CMK (cell line): Measurements from ENCODE around the gene ARL2BP.
"Not testable (repeated sequence)": the region's sequence is repeated elsewhere in the genome, so short reads cannot be mapped to it uniquely, and the experiment has no call there.

ENCODE experiments used
- DNase-seq: peaks from one replicate; pipeline ENCODE4 v3.0.0-alpha.2; 2010; ENCODE audit warnings: low read depth

The ARL2BP gene

DNA sequence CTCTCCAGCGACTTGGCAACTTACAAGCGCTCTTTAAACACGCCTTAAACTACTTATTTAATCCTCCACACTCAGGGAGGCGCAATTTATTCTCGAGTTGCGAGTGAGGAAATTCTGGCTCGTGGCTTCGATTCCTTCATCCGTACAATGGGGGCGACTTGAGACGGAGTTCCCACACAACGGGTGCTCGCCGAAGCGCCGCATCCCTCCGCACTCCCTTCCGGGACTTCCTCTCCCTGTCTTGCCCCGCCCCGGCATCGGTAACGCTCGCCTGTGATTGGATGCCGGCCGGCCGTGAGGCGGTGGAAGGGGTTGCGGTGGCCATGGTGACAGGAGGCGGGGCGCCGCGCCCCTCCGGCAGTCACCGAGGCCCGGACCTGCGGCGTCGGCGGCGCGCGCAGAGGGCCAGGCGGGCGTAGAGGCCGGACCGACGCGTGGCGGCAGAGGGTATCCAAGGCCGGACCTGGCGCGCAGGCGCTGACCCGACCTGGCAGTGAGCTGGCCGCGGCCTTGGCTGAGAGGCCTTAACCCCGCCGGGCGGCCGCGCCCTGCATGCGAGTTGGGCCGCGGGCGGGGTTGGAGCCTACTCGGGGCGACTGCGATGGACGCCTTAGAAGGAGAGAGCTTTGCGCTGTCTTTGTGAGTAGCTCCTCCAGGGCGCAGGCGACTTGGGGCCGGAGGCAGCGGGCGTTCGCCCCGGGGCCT, at the start of gene ARL2BP:
TSS of gene ARL2BP (plus strand) at position 493 of the 705 bp plus-strand sequence. CDS start at position 602, 109 bp downstream.
- DNase-seq, result peak; percentile 95

DNA sequence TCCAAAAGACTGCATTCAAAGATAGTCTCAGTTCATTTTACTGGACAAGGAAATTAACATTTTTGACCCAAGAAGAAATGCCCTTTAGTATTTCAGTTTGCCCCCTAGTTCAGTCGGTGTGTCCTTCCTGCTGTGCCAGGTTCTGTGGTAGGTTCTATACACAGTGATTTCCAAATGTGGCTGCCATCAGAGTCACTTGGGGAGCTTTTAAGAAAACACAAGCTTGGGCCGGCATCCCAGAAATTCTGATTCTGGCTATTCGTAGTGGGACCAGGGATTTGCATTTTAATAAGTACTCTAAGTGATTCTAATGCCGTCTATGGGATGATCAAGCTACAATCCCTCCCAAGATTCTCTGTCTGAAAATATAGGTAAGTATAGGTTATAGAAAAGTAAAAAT, 48.8 kb upstream of the ARL2BP start:
- no peak for DNase-seq

DNA sequence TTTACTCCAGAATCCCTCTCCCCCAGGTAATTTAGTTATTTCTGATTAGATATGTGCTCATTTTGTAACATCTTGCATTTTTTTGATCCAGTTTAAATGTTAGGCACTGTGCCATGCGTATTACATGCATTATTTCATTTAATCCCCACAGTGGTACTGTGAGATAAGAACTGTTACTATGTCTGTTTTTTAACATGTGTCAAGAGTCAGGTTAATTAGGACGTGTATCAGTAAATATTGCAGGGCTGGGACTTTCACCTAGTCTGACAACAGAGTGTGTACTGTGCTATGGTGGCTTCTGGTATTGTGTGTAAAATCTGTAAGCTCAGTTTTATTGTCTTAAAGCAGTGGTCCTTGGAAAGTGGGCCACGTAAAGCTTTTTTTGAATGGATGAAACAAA, 48.3 kb upstream of the ARL2BP start:
- no peak for DNase-seq

DNA sequence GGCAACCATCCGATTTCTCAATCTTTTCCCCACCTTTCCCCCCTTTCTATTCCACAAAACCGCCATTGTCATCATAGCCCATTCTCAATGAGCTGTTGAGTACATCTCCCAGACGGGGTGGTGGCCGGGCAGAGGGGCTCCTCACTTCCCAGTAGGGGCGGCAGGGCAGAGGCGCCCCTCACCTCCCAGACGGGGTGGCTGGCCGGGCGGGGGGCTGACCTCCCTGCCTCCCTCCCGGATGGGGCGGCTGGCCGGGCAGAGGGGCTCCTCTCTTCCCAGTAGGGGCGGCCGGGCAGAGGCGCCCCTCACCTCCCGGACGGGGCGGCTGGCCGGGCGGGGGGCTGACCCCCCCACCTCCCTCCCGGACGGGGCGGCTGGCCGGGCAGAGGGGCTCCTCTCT, 44.7 kb upstream of the ARL2BP start:
- not testable (repeated sequence) for DNase-seq

DNA sequence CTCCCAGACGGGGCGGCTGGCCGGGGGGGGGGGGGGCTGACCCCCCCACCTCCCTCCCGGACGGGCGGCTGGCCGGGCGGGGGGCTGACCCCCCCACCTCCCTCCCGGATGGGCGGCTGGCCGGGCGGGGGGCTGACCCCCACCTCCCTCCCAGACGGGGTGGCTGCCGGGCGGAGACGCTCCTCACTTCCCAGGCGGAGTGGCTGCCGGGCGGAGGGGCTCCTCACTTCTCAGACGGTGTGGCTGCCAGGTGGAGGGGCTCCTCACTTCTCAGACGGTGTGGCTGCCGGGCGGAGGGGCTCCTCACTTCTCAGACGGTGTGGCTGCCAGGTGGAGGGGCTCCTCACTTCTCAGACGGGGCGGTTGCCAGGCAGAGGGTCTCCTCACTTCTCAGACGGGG, 44.1 kb upstream of the ARL2BP start:
- DNase-seq, result not testable (repeated sequence)

DNA sequence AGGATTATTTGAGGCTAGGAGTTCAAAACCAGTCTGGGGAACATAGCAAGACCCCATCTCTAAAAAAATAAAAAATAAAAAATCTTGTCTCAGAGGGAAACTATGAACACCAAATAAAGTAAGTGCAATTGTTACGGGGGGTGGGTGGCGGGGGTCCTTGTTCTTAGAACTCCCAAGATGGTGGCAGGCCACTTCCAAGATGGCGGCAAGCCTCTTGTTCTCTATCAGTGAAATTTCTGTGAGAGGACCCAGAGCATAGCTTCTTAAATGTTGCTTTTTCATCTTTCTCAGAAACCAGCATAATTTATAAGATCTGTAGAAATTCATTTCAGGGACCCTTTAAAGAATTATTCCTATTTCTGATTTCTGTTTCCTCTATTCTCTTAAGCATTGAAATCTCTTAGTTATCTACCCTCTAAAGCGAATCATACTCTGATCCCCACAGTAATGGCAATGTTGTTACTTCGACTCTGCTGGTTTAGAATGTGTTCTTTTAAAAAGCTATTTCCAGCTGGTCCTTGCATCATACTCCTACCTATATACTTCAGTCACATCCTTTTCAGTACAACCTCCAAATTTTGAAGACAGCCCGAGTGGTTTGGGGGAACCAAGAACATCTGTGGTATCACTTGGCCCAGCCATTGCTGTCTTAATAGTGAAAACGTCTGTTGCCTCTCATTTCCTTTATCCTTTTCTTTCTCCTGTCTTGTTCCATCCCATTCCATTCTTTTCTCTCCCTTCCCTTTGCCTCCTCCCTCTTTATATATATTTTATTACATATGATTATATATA, 42.8 kb upstream of the ARL2BP start:
- DNase-seq, result no peak

DNA sequence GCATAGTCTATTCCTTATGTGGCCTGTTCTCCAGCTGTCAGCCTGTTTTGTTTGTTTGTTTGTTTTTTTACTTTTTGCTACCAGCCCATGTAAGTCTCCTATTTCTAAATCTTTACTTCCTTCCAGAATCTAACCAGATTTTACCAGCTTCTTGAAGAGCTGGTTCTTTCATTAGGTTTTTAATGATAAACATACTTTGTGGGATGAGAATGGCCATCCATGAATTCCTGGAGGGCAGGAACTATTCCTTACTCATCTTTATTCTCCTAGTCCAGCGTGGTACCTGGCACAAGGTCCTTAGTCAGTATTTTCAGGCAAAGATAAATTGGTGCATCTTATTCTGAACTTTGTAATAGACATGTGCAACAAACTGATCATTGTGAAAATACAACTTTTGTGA, 41.6 kb upstream of the ARL2BP start:
- DNase-seq, result no peak

DNA sequence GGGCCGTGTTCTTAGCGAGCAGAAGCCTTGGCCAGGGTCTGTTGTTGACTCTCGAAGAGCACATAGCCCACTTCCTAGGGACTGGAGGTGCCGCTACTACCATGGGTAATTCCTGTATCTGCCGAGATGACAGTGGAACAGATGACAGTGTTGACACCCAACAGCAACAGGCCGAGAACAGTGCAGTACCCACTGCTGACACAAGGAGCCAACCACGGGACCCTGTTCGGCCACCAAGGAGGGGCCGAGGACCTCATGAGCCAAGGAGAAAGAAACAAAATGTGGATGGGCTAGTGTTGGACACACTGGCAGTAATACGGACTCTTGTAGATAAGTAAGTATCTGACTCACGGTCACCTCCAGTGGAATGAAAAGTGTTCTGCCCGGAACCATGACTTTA, 40.4 kb upstream of the ARL2BP start:
- no peak for DNase-seq

DNA sequence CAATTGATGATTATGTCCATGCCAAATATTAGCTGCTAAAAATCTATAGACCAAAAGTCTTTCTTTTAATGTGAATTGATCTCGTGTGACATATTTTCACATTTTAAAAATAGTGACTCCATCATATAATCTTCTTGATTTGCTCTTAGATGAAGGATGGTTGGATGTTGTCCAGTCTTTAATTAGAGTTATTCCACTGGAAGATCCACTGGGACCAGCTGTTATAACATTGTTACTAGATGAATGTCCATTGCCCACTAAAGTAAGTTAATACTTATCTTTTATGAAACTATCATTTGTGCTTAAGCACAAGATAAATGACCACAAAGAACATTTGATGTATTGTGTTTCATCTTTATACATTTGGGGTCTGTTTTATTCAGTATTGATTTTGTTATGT, 36.1 kb upstream of the ARL2BP start:
- no peak for DNase-seq

DNA sequence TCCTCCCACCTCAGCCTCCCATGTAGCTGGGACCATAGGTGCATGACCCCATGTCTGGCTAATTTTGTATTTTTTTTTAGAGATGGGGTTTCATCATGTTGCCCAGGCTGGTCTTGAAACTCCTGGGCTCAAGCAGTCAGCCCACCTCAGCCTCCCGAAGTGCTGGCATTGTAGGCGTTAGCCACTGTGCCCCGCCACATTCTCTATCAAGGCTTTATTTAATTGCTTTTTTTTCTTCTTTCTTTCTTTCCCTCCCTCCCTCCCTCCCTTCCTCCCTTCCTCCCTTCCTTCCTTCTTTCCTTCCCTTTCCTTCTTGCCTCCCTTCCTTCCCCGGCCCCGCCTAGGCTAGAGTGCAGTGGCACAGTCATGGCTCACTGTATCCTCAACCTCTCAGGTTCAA, 35.3 kb upstream of the ARL2BP start:
- DNase-seq, result no peak

DNA sequence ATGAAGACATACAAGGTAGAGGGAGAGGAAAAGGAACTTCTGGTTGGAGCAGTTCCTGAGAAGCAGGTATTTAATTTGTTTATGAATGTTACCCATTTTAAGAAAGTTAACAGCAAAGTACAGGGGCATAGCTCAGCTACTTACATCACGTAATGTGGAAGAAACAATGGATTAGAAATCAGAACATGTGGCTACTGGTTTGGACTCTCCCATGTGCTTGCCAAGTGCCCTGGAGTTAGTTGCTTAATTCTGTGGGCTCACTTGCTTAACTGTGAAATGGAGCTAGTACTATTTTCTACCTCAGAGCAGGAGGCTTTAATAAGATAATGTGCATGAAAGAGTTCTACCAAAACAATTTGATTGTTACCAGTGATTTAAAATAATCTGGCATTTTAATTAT, 31.6 kb upstream of the ARL2BP start:
- no peak for DNase-seq

DNA sequence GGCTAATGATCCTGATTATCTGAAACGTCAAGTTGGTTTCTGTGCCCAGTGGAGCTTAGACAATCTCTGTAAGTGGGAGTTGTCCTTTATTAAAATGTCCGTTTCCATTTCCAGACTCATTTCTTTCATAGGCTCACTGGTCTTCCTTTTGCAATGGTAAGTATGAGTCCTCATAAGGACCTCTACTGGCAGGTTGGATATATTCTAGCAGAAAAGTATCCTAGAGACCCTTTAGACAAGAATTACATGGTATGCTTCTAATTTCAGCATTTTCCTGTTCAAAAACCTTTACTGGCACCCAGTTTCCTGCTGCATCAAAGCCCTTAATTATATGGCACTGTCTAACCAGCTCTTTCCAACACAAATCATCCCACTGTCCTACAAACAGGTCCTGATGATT, 28.1 kb upstream of the ARL2BP start:
- DNase-seq, result no peak

DNA sequence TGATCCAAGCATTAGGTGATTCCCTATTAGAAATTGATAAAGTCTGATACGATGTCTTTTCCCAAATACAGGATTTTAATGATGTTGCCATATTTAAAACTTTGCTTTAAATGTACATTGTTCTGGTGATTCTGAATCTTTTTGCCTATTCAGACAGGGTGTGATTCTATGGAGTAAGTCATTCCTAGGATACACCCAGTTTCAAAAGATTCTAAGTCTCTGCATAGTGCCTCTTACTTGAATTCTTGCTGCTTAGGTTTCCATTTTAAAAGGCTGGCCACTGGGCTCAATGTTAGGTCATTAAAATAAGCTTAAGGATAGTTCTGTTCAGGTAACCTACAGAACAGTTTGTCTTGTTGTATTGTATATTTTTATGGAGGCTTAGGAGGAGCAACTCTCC, 22.0 kb upstream of the ARL2BP start:
- DNase-seq, result no peak

DNA sequence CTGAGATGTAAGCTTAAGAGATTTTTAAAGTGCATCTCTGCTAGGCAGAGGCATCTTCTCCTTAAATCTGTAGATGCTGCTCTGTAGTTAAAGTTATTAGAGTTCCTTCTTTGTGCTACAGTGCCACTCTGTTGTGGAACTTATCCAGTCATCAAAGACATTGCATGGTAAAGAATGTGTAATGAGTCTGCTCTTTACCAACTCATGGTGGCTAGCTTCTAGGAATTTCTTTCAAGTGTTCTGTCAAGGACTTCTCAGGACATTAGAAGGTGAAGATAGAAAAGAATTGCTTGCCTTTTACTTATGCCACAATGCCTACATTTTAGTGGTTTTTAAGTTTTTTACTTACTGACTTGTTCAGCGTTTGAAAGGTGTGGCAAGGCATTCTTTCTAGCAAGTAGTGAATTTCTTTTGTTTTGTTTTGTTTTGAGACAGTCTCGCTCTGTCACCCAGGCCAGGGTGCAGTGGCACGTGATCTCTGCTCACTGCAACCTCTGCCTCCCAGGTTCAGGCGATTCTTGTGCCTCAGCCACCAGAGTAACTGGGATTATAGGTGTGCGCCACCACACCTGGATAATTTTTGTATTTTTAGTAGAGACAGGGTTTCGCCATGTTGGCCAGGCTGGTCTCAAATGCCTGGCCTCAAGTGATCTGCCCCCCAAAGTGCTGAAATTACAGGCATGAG, 20.3 kb upstream of the ARL2BP start:
- no peak for DNase-seq

DNA sequence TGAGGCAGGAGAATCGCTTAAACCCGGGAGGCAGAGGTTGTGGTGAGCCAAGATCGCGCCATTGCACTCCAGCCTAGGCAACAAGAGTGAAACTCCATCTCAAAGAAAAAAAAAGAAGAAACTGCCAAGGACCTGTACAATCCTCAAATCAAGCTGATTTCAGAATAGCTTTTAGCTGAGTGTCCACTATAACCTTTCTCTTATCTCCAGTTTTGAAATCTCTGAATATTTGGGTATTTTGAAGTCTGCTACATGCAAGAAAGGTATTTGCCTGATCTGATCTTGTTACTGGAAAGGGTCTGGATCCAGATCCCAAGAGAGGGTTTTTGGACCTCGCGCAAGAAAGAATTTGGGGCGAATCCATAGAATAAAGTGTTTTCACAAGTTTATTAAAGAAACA, 19.1 kb upstream of the ARL2BP start:
- no peak for DNase-seq

DNA sequence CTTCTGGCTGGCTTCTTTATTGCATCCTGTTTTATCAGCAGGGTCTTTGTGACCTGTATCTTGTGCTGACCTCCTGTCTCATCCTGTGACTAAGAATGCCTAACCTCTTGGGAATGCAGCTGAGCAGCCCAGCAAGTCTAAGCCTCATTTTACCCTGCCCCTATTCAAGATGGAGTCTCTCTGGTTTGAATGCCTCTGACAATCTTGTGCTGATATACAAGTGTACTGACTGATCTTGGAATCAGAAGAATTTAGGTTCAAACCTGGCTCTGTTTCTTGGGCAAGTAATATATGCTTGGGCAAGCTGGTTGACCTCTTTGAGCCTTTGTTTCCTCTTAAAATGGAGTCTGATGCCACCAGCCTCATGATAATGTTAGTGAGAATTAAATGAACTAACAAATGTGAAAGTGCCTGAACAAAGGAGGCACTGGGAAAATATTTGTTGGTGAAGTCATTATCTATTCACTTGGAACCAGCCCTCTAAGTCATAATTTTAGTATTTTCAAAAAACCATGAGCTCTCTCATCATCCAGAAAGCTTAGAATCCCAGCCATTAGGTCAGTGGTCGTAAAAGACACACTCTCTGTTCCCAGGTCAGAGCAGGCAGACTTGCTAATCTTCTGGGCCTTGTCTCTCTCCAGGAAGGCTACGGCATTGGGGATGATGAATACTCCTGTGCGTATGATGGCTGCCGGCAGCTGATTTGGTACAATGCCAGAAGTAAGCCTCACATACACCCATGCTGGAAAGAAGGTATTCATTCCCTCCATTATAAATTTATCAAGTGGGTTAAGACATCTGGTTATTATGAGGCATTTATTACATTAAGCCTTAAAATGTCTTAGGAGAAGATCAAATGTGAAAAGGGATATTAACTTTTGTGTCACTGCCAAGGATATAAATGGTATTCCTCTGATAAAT, 18.1 kb upstream of the ARL2BP start:
- DNase-seq, result no peak

DNA sequence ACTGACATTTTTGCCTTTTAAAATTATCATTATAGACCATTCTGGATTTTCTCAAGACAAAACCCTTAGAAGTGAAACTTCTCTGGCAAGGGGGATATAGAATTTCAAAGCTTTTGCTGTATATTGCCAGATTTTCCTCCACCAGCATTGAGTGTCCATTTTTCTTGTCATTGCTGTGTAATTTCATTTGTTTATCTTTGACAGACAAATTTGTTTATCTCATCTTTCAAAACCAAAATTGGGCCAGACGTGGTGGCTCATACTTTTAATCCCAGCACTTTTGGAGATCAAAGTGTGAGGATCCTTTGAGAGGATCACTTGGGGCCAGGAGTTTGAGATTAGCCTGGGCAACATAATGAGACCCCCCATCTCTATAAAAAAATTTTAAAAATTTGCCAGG, 16.0 kb upstream of the ARL2BP start:
- DNase-seq, result no peak

DNA sequence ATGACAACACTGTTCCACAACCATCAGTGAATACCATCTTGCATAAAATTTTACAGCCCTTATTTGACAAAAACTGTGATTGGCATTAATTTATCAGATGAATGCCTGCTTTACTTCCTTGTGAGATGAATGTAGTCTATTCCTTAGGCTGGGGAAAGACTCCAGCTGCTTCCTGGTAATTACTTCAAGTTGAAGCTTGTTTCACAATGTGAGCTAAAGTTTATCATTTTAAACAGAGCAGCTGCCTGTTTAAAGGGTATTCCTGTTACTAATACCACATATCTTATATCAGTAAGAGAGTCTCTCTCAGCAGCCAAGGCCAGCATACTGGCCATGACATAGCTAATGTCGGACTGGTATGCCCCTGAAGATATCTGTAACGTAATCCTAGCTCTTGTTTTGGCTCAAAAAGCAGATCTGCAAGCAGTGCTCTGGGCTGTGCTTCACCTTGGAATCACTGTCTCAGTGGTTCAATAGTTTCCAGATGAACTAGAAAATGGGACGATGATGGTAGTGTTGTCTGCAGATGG, 13.2 kb upstream of the ARL2BP start:
- DNase-seq, result no peak

DNA sequence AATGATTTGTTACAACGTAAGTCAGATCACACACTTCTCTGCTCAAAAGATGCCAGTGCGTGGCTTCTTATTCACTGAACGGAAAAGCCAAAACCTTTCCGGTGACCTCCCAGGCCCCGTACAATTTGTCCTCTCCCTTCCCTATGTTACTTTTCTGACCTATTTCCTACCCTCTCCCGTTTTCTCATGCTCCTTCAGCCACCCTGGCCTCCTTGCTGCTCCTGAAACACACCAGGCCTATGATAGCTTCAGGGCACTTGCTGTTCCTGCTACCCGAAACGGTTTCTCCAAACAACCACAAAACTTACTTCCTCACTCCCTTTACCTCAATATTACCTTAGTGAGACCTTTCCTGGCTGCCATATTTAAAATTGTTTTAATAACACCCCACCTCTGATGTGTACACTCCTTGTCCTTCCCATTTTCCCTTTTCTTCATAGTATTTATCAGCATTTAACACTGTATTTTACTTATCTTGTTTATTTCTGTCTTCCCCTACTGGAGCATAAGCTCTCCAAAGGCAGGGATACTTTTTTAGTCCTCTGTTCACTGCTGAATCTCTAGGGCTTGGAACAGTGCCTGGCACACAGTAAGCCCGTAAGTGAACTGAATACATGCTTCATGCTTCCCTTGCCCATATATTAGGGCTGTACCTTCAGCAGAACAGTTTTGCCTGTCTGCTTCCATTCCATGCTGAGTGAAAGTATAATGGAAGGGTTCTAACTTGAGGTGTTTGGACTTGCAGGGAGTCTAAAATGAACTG, 10.9 kb upstream of the ARL2BP start:
- no peak for DNase-seq

DNA sequence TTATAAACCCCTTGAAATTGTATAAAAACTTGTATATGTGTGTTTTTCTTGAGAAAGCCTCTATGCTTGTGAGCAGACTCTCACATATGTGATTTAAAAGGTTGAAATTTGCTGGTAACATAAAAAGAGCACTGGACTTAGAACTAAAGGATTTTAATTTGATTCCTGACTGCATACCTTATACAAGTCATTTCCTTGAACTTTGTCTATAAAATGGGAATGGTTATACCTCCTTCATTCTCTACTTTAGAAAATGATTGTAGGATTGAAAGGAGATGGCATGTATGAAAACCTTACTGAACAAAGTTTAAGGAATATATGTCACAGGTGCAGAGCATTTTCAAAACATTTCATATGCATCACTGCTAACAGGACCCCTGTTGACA, 10.4 kb upstream of the ARL2BP start:
- DNase-seq, result no peak
